ELR (cell line): ENCODE measurements around the gene ZNF143.
"Not testable (repeated sequence)": the region's sequence is repeated elsewhere in the genome, so short reads cannot be mapped to it uniquely, and the experiment has no call there.

Experiments
- DNase-seq: peaks from one replicate; pipeline ENCODE4 v3.0.0-alpha.2; 2015; ENCODE audit warnings: low read depth

ZNF143 gene

GRCh38 chr11:9549216-9549615 is 88.4 kb downstream of the ZNF143 start:
- not testable (repeated sequence) for DNase-seq

- no peak for DNase-seq
Observed at GRCh38 chr11:9550191-9550628, 89.4 kb downstream of the ZNF143 start.

GRCh38 chr11:9561279-9561982 is 100.6 kb downstream of the ZNF143 start:
- no peak for DNase-seq

- DNase-seq = no peak
Observed at GRCh38 chr11:9562716-9563115, 101.9 kb downstream of the ZNF143 start.

- DNase-seq = no peak
Observed at GRCh38 chr11:9563196-9563730, 102.5 kb downstream of the ZNF143 start.

GRCh38 chr11:9565822-9566560 is 105.2 kb downstream of the ZNF143 start:
- peak; percentile 100 for DNase-seq

- peak; percentile 20 for DNase-seq
Observed at GRCh38 chr11:9566561-9567063, 105.8 kb downstream of the ZNF143 start.

- no peak for DNase-seq
Observed at GRCh38 chr11:9567401-9567800, 106.6 kb downstream of the ZNF143 start.

DNA sequence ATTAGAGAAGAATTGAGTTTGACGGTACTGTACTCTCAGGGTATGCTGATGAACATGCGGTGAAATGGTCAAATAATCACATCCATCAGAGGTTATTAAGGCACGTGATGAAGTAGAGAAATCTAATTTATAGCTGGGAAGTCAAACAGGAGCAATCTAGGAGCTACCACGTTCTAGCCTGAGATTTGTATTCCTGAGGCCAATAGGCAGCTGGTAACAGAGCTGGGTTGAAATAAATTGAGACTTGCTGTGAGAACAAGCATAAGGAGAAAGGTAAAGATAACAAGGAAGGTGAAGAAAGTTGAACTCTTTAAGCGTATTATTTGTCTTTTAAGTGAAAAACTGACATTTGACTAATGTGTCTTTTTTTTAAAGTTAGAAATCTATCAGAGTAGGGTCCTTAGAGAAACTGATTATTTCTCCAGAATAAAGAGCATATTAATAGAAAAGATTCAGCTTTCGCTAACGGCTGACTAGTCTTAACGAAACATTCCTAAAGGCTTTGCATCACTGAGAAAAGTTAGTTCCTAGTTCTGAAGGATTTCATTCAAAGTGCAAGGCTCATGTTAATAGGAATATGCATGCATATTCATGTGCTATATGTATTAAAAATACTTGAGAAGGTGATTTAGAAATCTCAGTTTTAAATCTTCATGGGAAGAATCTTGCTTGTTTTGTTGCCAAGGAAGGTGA is 107.5 kb downstream of the ZNF143 start:
- DNase-seq = peak; percentile 38

- DNase-seq = peak; percentile 85
Observed at GRCh38 chr11:9568854-9569587, 108.2 kb downstream of the ZNF143 start.

DNA sequence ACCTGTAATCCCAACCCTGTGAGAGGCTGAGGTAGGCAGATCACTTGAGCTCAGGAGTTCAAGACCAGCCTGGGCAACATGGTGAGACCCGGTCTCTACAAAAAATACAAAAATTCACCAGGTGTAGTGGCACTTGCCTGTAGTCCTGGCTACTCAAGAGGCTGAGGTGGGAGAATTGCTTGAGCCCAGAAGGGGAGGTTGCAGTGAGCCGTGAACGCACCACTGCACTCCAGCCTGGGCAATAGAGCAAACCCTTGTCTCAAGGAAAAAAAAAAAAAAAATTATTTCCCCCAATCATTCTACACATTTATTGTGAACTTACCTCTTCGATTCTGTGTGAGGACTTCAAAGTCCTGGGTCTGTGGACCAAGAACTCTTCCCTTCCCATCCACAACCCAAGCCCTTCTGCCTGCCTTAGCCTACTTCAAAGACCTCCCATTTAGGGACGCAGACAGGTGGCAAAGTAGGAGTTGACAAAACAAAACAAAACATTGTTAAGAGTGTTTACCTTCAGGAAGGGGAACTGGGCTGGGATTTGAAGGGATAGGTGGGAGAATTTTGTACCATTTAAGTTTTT is 108.9 kb downstream of the ZNF143 start:
- no peak for DNase-seq

GRCh38 chr11:9570313-9571025 is 109.7 kb downstream of the ZNF143 start:
- DNase-seq = no peak

GRCh38 chr11:9571071-9571762 is 110.4 kb downstream of the ZNF143 start:
- DNase-seq = no peak

GRCh38 chr11:9571763-9572115 is 110.9 kb downstream of the ZNF143 start:
- no peak for DNase-seq

DNA sequence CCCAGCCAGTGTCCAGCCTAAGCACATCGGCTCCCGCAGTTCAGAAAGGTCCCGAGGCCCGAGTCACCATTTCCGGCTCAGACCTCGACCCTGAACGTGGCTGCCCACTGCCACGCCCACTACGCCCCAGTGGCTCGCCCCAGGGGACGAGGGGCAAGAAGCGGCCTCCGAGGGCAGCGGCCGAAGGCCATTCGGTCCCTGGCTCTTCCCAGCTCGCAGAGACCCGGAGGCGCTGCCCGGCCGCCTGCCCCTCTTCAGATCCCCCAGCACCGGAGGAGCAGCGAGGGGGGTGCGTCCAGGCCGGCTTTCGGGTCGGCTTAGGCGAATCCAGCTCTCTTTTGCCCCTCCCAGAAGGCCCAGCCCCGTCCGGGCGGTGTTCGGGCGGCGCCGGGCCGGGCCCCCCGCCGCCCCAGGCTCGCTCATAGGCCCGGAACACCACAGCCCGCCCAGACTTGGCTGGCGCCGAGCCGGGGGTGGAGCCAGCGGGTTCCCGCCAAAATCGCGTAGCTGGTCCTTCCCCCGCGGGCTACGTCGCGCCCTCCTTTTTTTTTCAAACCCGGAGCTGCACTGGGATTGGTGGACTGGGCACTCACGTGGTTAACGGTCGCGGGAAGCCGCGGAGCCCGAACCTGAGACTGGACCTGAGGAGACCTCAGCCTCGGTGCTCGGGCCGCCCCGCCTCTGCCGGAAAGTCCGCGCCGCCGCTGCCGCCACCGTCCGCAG is 112.4 kb downstream of the ZNF143 start, which contains the start of gene WEE1:
TSS of gene WEE1 (plus strand) at position 619 of the 723 bp plus-strand sequence. CDS start 264 bp downstream, outside the sequence.
- DNase-seq = peak; percentile 99

DNA sequence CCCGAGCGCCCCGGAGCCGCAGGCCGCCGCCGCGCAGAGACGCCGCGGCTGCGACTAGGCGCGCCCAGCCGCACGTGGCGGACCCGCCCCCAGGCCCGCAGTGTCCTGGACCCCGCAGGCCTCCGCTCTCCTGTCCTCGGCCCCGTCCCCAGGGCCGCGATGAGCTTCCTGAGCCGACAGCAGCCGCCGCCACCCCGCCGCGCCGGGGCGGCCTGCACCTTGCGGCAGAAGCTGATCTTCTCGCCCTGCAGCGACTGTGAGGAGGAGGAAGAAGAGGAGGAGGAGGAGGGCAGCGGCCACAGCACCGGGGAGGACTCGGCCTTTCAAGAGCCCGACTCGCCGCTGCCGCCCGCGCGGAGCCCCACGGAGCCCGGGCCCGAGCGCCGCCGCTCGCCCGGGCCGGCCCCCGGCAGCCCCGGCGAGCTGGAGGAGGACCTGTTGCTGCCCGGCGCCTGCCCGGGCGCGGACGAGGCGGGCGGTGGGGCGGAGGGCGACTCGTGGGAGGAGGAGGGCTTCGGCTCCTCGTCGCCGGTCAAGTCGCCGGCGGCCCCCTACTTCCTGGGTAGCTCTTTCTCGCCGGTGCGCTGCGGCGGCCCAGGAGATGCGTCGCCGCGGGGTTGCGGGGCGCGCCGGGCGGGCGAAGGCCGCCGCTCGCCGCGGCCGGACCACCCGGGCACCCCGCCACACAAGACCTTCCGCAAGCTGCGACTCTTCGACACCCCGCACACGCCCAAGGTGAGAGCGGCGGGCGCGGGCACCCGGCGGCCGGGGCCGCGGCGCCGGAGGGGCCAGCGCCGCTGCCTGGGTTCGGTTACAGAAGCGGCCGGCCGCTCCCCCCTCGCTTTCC is 113.2 kb downstream of the ZNF143 start:
- DNase-seq = peak; percentile 31

- peak; percentile 42 for DNase-seq
Observed at GRCh38 chr11:9574622-9575259, 113.9 kb downstream of the ZNF143 start.
